GM12801 (cell line): ENCODE results near the gene PITHD1.

ENCODE experiments used
- CTCF ChIP-seq: IDR thresholded peaks from one replicate; pipeline ENCODE4 v1.5.1; 2011; ENCODE audit warnings: control low read depth; ENCODE audit not compliant: insufficient read length; ENCODE audit errors: extremely low read depth

Gene PITHD1

GRCh38 chr1:23805025-23805424, 26.8 kb downstream of the PITHD1 start:
- TF ChIP-seq CTCF: no peak

DNA sequence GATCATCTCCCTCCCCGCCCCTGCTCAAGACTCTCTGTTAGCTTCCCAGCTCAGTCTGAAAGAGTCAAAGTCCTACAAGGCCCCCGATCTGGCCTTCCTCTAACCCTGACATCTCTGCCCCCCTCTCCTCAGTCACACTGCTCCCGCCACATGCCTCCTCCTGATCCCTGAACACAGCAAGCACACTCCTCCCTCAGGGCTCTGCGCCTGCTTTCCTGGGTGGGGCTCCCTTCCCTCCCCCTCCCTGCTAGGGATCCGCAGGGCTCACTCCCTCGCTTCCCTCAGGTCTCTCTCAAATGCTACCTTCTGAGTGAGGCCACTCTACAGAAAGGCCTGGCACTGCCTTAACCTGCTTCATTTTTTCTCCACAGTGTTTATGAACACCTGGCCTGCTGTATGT, 28.1 kb downstream of the PITHD1 start:
- TF ChIP-seq CTCF: no peak

GRCh38 chr1:23807453-23807852, 29.2 kb downstream of the PITHD1 start:
- no peak for TF ChIP-seq CTCF

- TF ChIP-seq CTCF: peak; percentile 65
Measured at GRCh38 chr1:23809751-23810171, 31.5 kb downstream of the PITHD1 start.

DNA sequence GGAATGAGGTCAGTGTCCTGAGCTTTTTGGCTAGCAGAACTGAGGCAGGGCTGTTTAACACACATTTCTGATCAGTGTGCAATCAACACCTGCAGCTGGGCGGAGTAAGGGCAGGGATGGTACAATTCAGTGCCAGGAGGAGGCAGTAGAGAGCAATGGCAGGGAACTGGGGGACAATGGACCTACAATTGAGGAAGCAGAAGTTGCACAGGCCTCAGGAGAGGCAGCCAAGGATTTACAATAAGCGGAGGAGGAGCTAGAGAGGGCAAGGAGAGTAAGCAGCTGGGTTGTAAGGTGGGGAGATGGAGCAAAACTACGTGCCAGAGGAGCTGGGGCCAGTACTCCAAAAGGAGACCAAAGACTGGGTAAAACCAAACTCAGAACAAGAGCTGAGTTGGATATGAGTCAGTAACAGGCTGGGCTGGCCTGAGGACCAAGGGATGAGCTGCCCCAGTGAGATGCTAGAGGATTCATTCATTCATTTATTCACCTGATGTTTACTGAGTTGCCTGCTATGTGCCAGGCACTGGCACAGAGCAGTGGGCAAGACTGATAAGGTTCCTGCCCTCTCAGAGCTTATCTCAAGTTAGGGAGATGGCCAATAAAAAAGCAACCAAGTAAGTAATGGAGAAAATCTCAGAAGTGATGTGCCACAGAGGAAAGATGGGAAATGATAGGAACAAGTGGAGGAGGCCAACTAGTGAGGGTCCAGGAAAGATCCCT, 32.8 kb downstream of the PITHD1 start:
- TF ChIP-seq CTCF: peak; percentile 22

- no peak for TF ChIP-seq CTCF
Measured at GRCh38 chr1:23814016-23814415, 35.8 kb downstream of the PITHD1 start.

DNA sequence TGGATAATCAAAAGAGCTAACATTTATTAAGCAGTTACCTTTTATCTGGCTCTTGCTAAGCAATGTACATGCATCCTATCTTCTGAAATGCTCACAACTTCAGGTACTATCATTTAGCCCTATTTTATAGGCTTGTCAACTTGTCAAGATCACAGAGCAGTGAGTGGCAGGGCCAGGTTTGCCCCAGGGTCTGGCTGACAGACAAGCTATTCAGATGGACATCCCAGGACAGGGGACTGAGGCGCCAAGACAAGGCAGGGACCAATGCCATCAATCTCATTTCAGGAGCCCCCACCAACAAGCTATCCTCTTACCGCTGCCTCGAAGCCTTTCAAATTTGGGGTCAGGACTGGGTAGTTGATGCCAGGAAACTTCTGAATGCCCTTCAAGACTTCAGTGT, 38.1 kb downstream of the PITHD1 start:
- TF ChIP-seq CTCF: no peak
